GM23338 (cell line): ENCODE measurements around the gene ABO. TPM values are rescaled to one million over a fixed set of nuclear protein-coding genes. Genes with fewer than 3 reads are reported as not detected.

ENCODE experiments used
- ATAC-seq: fragments of 200-7000 bp; cut with Tn5 transposase; 3 replicates; pipeline ENCODE4 v1.9.1; 2020
- DNase-seq: peaks from one replicate; pipeline ENCODE4 v3.0.0-alpha.2; 2015; ENCODE audit warnings: low spot score
- H2AFZ ChIP-seq: fragments of 200-600 bp; sonication (generic); 2 replicates; pipeline ENCODE4 v1.8.0; 2016; ENCODE audit warnings: antibody characterized with exemption, mild to moderate bottlenecking, moderate library complexity
- H3F3A ChIP-seq: fragments of 200-600 bp; sonication (generic); replicated peaks from 2 replicates; pipeline ENCODE4 v1.8.0; 2017; ENCODE audit warnings: antibody characterized with exemption, mixed run types, low read depth
- H3K27ac ChIP-seq: fragments of 200-600 bp; sonication (generic); 2 replicates; pipeline ENCODE4 v1.6.1; 2016; ENCODE audit warnings: low read depth
- H3K27me3 ChIP-seq: fragments of 200-600 bp; sonication (generic); 2 replicates; pipeline ENCODE4 v1.8.0; 2016; ENCODE audit warnings: mild to moderate bottlenecking, mixed run types, moderate library complexity; ENCODE audit not compliant: insufficient read depth
- H3K36me3 ChIP-seq: fragments of 200-600 bp; sonication (generic); 2 replicates; pipeline ENCODE4 v1.8.0; 2016; ENCODE audit warnings: mild to moderate bottlenecking; ENCODE audit not compliant: insufficient read depth
- H3K4me1 ChIP-seq: fragments of 200-600 bp; sonication (generic); 2 replicates; pipeline ENCODE4 v1.8.0; 2016; ENCODE audit warnings: mild to moderate bottlenecking, moderate library complexity; ENCODE audit not compliant: insufficient read depth
- H3K4me2 ChIP-seq: fragments of 200-600 bp; sonication (generic); 2 replicates; pipeline ENCODE4 v1.7.1; 2017; ENCODE audit warnings: mixed run types
- H3K4me3 ChIP-seq: fragments of 200-600 bp; sonication (generic); 2 replicates; pipeline ENCODE4 v1.6.1; 2016; ENCODE audit warnings: mixed run types
- H3K79me2 ChIP-seq: fragments of 200-600 bp; sonication (generic); replicated peaks from 2 replicates; pipeline ENCODE4 v1.8.0; 2017; ENCODE audit warnings: mild to moderate bottlenecking; ENCODE audit not compliant: insufficient read depth
- H3K9me2 ChIP-seq: fragments of 200-600 bp; sonication (generic); 2 replicates; pipeline ENCODE4 v1.8.0; 2017; ENCODE audit not compliant: insufficient read depth
- H4K20me1 ChIP-seq: fragments of 200-600 bp; sonication (generic); replicated peaks from 2 replicates; pipeline ENCODE4 v1.8.0; 2017; ENCODE audit warnings: mild to moderate bottlenecking; ENCODE audit not compliant: insufficient read depth
- H3K27ac Mint-ChIP-seq: 2 replicates; pipeline ENCODE4 v1.8.0; 2020; ENCODE audit warnings: inconsistent platforms, mild to moderate bottlenecking, moderate library complexity, mixed read lengths
- H3K27me3 Mint-ChIP-seq: 3 replicates; pipeline ENCODE4 v1.8.0; 2022; ENCODE audit warnings: low read depth, mild to moderate bottlenecking, moderate library complexity, mixed read lengths, inconsistent platforms; ENCODE audit not compliant: insufficient read depth, poor library complexity
- H3K36me3 Mint-ChIP-seq: 3 replicates; pipeline ENCODE4 v1.8.0; 2021; ENCODE audit warnings: low read depth, mild to moderate bottlenecking, inconsistent platforms, moderate library complexity, mixed read lengths
- H3K4me1 Mint-ChIP-seq: 3 replicates; pipeline ENCODE4 v1.8.0; 2020; ENCODE audit warnings: mild to moderate bottlenecking, inconsistent platforms, mixed read lengths
- H3K4me3 Mint-ChIP-seq: 3 replicates; pipeline ENCODE4 v1.8.0; 2021; ENCODE audit warnings: moderate library complexity, mild to moderate bottlenecking, inconsistent platforms, mixed read lengths
- H3K9me3 Mint-ChIP-seq: 3 replicates; pipeline ENCODE4 v1.8.0; 2020; ENCODE audit warnings: moderate library complexity, mild to moderate bottlenecking, inconsistent platforms, mixed read lengths
- CREB1 ChIP-seq: fragments of 250-450 bp; sonication (Bioruptor Pico); IDR thresholded peaks from 2 replicates; pipeline ENCODE4 v1.5.0; 2020; ENCODE audit warnings: low read depth, mild to moderate bottlenecking, moderate library complexity
- ETS1 ChIP-seq: IDR thresholded peaks from 2 replicates; pipeline ENCODE4 v1.6.1; 2016; ENCODE audit warnings: antibody characterized with exemption
- EZH2 ChIP-seq: fragments of 200-600 bp; sonication (generic); IDR thresholded peaks from one replicate; pipeline ENCODE4 v1.8.0; 2017; ENCODE audit warnings: antibody characterized with exemption, mild to moderate bottlenecking, low read depth; ENCODE audit not compliant: unreplicated experiment
- EZH2phosphoT487 ChIP-seq: fragments of 200-600 bp; sonication (generic); IDR thresholded peaks from one replicate; pipeline ENCODE4 v1.8.1; 2018; ENCODE audit warnings: antibody characterized with exemption; ENCODE audit not compliant: unreplicated experiment
- JUNB ChIP-seq: IDR thresholded peaks from one replicate; pipeline ENCODE4 v1.6.1; 2016; ENCODE audit warnings: antibody characterized with exemption; ENCODE audit not compliant: unreplicated experiment
- NANOG ChIP-seq: IDR thresholded peaks from 2 replicates; pipeline ENCODE4 v1.6.1; 2016; ENCODE audit warnings: antibody characterized with exemption, borderline replicate concordance
- POLR2AphosphoS5 ChIP-seq: IDR thresholded peaks from 2 replicates; pipeline ENCODE4 v1.6.1; 2016; ENCODE audit warnings: antibody characterized with exemption, low read depth
- STAT1 ChIP-seq: IDR thresholded peaks from one replicate; pipeline ENCODE4 v1.6.1; 2016; ENCODE audit warnings: antibody characterized with exemption; ENCODE audit not compliant: unreplicated experiment
- ZNF114 ChIP-seq: fragments of 250-450 bp; sonication (Bioruptor Pico); IDR thresholded peaks from 2 replicates; pipeline ENCODE4 v1.5.0; 2020; ENCODE audit warnings: mild to moderate bottlenecking, moderate library complexity
- ZNF331 ChIP-seq: fragments of 250-450 bp; sonication (Bioruptor Pico); IDR thresholded peaks from 2 replicates; pipeline ENCODE4 v1.5.0; 2020; ENCODE audit warnings: low read depth, mild to moderate bottlenecking, moderate library complexity
- ZNF462 ChIP-seq: fragments of 250-450 bp; sonication (Bioruptor Pico); IDR thresholded peaks from 2 replicates; pipeline ENCODE4 v1.5.0; 2020; ENCODE audit warnings: mild to moderate bottlenecking, moderate library complexity
- polyA plus RNA-seq: library from polyadenylated mRNA; unstranded; fragments of >200 nt; fragmentation: Nextera tagmentation; extraction: Ambion mirVana; gene quantifications from 2 replicates; pipeline ENCODE4 v1.2.1, GENCODE V29; 2016
- total RNA-seq: library from RNA; depleted of rRNA; stranded (reverse); fragments of >200 nt; shearing (Covaris generic); gene quantifications from 2 replicates; pipeline ENCODE4 v1.2.3, GENCODE V29; 2014
- TF ChIP-seq, protein P1 (sequence below): IDR thresholded peaks from one replicate; pipeline ENCODE4 v1.6.1; 2018; ENCODE audit warnings: antibody characterized with exemption; ENCODE audit not compliant: unreplicated experiment
- TF ChIP-seq, protein P2 (sequence below), 2 experiments: fragments of 200-600 bp in 1 of 2; sonication (generic) in 1 of 2; conservative IDR thresholded peaks; 2 replicates each; pipeline versions ENCODE4 v1.5.1 to v1.6.1; 2016 to 2017; ENCODE audit warnings: antibody characterized with exemption in 2 of 2, low read depth in 2 of 2, mild to moderate bottlenecking in 2 of 2, moderate library complexity in 1 of 2

ABO gene
- total and polyA plus RNA-seq, 2 experiments from 2014 or later = 0.28 to 0.34 TPM

DNA sequence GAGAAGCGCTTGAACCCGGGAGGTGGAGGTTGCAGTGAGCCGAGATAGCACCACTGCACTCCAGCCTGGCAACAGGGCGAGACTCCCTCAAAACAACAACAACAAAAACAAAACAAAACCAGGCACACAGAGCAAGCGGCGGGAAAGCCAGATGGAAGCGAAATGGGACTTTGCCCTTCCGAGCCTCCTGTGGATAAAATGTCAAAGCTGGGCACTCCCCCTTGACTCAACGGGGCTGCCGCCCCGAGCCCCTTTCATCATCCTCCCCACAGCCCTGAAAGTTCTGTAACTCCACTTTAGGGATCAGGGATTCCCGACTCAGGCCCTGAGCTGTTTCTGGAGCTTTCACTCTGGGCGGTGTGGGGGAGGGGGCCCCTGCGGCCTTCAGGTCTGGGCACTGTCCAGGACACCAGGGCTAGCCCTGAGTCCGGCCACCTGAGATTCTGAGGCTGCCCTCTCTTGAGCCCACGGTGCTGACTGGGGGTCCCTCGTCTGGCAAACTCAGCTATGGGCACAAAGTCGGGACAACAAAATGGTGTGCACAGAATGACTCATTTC is 35.4 kb downstream of the ABO start:
- no peak overlapping the region for H3K4me2 ChIP-seq
- DNase-seq = no peak

More for the DNA sequence above, 35.4 kb downstream of the ABO start:
- Mint-ChIP-seq H3K9me3 (no peaks in the 10 kb centered on the region), H3K27me3 (peaks cover 30% of the 10 kb centered on the region), H3K27ac (no peak overlapping the region), H3K4me1 (peaks cover 6% of the 10 kb centered on the region; the same call in 1 of the 3 replicates), H3K4me3 (no peak overlapping the region), H3K36me3 (no peaks in the 10 kb centered on the region; the same call in 2 of the 3 replicates)
- no peaks in the 10 kb centered on the region for H4K20me1 ChIP-seq
- H3K27ac ChIP-seq = no peak overlapping the region
- H3F3A ChIP-seq = peaks cover 4% of the 10 kb centered on the region; the same call in 1 of the 2 replicates
- peaks cover 13% of the 10 kb centered on the region for H3K27me3 ChIP-seq
- TF ChIP-seq JUNB (no peak), ZNF462 (no peak), CREB1 (CRISPR knock-in tag) (no peak), ZNF114 (no peak), ZNF331 (no peak), POLR2AphosphoS5 (no peak), STAT1 (no peak), EZH2phosphoT487 (no peak), EZH2 (no peak), NANOG (no peak), ETS1 (no peak)
- TF ChIP-seq, protein P1, sequence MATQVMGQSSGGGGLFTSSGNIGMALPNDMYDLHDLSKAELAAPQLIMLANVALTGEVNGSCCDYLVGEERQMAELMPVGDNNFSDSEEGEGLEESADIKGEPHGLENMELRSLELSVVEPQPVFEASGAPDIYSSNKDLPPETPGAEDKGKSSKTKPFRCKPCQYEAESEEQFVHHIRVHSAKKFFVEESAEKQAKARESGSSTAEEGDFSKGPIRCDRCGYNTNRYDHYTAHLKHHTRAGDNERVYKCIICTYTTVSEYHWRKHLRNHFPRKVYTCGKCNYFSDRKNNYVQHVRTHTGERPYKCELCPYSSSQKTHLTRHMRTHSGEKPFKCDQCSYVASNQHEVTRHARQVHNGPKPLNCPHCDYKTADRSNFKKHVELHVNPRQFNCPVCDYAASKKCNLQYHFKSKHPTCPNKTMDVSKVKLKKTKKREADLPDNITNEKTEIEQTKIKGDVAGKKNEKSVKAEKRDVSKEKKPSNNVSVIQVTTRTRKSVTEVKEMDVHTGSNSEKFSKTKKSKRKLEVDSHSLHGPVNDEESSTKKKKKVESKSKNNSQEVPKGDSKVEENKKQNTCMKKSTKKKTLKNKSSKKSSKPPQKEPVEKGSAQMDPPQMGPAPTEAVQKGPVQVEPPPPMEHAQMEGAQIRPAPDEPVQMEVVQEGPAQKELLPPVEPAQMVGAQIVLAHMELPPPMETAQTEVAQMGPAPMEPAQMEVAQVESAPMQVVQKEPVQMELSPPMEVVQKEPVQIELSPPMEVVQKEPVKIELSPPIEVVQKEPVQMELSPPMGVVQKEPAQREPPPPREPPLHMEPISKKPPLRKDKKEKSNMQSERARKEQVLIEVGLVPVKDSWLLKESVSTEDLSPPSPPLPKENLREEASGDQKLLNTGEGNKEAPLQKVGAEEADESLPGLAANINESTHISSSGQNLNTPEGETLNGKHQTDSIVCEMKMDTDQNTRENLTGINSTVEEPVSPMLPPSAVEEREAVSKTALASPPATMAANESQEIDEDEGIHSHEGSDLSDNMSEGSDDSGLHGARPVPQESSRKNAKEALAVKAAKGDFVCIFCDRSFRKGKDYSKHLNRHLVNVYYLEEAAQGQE = no peak
- TF ChIP-seq, protein P2, sequence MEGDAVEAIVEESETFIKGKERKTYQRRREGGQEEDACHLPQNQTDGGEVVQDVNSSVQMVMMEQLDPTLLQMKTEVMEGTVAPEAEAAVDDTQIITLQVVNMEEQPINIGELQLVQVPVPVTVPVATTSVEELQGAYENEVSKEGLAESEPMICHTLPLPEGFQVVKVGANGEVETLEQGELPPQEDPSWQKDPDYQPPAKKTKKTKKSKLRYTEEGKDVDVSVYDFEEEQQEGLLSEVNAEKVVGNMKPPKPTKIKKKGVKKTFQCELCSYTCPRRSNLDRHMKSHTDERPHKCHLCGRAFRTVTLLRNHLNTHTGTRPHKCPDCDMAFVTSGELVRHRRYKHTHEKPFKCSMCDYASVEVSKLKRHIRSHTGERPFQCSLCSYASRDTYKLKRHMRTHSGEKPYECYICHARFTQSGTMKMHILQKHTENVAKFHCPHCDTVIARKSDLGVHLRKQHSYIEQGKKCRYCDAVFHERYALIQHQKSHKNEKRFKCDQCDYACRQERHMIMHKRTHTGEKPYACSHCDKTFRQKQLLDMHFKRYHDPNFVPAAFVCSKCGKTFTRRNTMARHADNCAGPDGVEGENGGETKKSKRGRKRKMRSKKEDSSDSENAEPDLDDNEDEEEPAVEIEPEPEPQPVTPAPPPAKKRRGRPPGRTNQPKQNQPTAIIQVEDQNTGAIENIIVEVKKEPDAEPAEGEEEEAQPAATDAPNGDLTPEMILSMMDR (conservative IDR thresholded peaks at IDR 0.05; ENCODE audit: low read depth in 2 of 2) = no peak
- H3K36me3 ChIP-seq = no peaks in the 10 kb centered on the region
- H3K4me3 ChIP-seq = peak overlapping the region; percentile 73; the same call in 1 of the 2 replicates
- H2AFZ ChIP-seq = no peak overlapping the region
- H3K4me1 ChIP-seq = peaks cover 7% of the 10 kb centered on the region; the same call in 1 of the 2 replicates
- no peaks in the 10 kb centered on the region for H3K9me2 ChIP-seq
- no peaks in the 10 kb centered on the region for H3K79me2 ChIP-seq
- no peak for ATAC-seq
